Activated CD4-positive, alpha-beta T cell treated with anti-CD3 and anti-CD28 coated beads, Interleukin-2, amount 10 ng/mL, durations not matched to agents 24 days and 14 days (primary cell): Measurements from ENCODE around the gene OR52E2. TPM values are rescaled to one million over a fixed set of nuclear protein-coding genes. Genes with fewer than 3 reads are reported as not detected.

ENCODE experiments used
- DNase-seq: peaks from one replicate; pipeline ENCODE4 v3.0.0; 2022
- H3K27ac Mint-ChIP-seq: one replicate; pipeline ENCODE4 v1.8.0; 2022; ENCODE audit warnings: mild to moderate bottlenecking, mixed read lengths
- H3K27me3 Mint-ChIP-seq: one replicate; pipeline ENCODE4 v1.8.0; 2022; ENCODE audit warnings: mixed read lengths
- H3K36me3 Mint-ChIP-seq: one replicate; pipeline ENCODE4 v1.8.0; 2022; ENCODE audit warnings: low read depth, mild to moderate bottlenecking, mixed read lengths
- H3K4me1 Mint-ChIP-seq: one replicate; pipeline ENCODE4 v1.8.0; 2021; ENCODE audit warnings: mixed read lengths
- H3K4me3 Mint-ChIP-seq: one replicate; pipeline ENCODE4 v1.8.0; 2022; ENCODE audit warnings: mild to moderate bottlenecking, moderate library complexity, mixed read lengths
- H3K9me3 Mint-ChIP-seq: one replicate; pipeline ENCODE4 v1.8.0; 2021; ENCODE audit warnings: mixed read lengths
- intact Hi-C: fragments of 100-400 bp; cut with micrococcal nuclease; formaldehyde crosslinking; loops from one replicate; pipeline ENCODE4 v1.15.1; 2023
- total RNA-seq: library from RNA; stranded (reverse); gene quantifications from 2 replicates; pipeline ENCODE4 v1.2.3, GENCODE V29; 2022

OR52E2 gene
- total RNA-seq, 1 donor from 2014 or later: not detected

- no peak for DNase-seq
- no peaks in the 10 kb centered on the region for H3K4me1 Mint-ChIP-seq
- H3K27me3 Mint-ChIP-seq: no peaks in the 10 kb centered on the region
- no peak within 1 kb of the TSS for H3K27ac Mint-ChIP-seq
- no peaks in the 10 kb centered on the region for H3K36me3 Mint-ChIP-seq
- H3K9me3 Mint-ChIP-seq: no peaks in the 10 kb centered on the region
- no peak within 1 kb of the TSS for H3K4me3 Mint-ChIP-seq
- intact Hi-C loops: no loop called here
These were observed 13.2 kb downstream of the OR52E2 start, which contains the start of gene OR52J3 for GRCh38 chr11:5046226-5046625. OR52J3 (plus strand) TSS chr11:5046526; CDS start chr11:5046526, 0 bp downstream.

GRCh38 chr11:5043380-5043779 is 16.0 kb downstream of the OR52E2 start:
- Mint-ChIP-seq H3K4me3 (no peak overlapping the region), H3K4me1 (no peaks in the 10 kb centered on the region), H3K36me3 (no peaks in the 10 kb centered on the region), H3K27ac (no peak overlapping the region), H3K9me3 (no peaks in the 10 kb centered on the region), H3K27me3 (no peaks in the 10 kb centered on the region)
- DNase-seq: no peak
- intact Hi-C loops: no loop called here

- intact Hi-C loops: no loop called here
- Mint-ChIP-seq H3K36me3 (no peaks in the 10 kb centered on the region), H3K4me1 (no peaks in the 10 kb centered on the region), H3K4me3 (no peak overlapping the region), H3K27ac (no peak overlapping the region), H3K9me3 (no peaks in the 10 kb centered on the region), H3K27me3 (no peaks in the 10 kb centered on the region)
- DNase-seq: no peak
These were observed 17.3 kb downstream of the OR52E2 start for GRCh38 chr11:5042091-5042490.

GRCh38 chr11:5040876-5041275 is 18.6 kb downstream of the OR52E2 start:
- intact Hi-C loops: no loop called here
- no peak overlapping the region for H3K27ac Mint-ChIP-seq
- H3K4me3 Mint-ChIP-seq: no peak overlapping the region
- DNase-seq: no peak
- no peaks in the 10 kb centered on the region for H3K9me3 Mint-ChIP-seq
- no peaks in the 10 kb centered on the region for H3K36me3 Mint-ChIP-seq
- H3K4me1 Mint-ChIP-seq: no peaks in the 10 kb centered on the region
- H3K27me3 Mint-ChIP-seq: no peaks in the 10 kb centered on the region

GRCh38 chr11:5038341-5038740 is 21.1 kb downstream of the OR52E2 start:
- no peaks in the 10 kb centered on the region for H3K27me3 Mint-ChIP-seq
- no peaks in the 10 kb centered on the region for H3K9me3 Mint-ChIP-seq
- H3K27ac Mint-ChIP-seq: no peak overlapping the region
- intact Hi-C loops: no loop called here
- no peaks in the 10 kb centered on the region for H3K4me1 Mint-ChIP-seq
- no peak overlapping the region for H3K4me3 Mint-ChIP-seq
- DNase-seq: no peak
- H3K36me3 Mint-ChIP-seq: no peaks in the 10 kb centered on the region

GRCh38 chr11:5037926-5038325 is 21.5 kb downstream of the OR52E2 start:
- Mint-ChIP-seq H3K27me3 (no peaks in the 10 kb centered on the region), H3K36me3 (no peaks in the 10 kb centered on the region), H3K27ac (no peak overlapping the region), H3K4me3 (no peak overlapping the region), H3K9me3 (no peaks in the 10 kb centered on the region), H3K4me1 (no peaks in the 10 kb centered on the region)
- no peak for DNase-seq
- intact Hi-C loops: no loop called here

- no peak overlapping the region for H3K27ac Mint-ChIP-seq
- H3K9me3 Mint-ChIP-seq: no peaks in the 10 kb centered on the region
- no peaks in the 10 kb centered on the region for H3K27me3 Mint-ChIP-seq
- H3K36me3 Mint-ChIP-seq: no peaks in the 10 kb centered on the region
- no peak for DNase-seq
- no peak overlapping the region for H3K4me3 Mint-ChIP-seq
- intact Hi-C loops: no loop called here
- no peaks in the 10 kb centered on the region for H3K4me1 Mint-ChIP-seq
These were observed 22.8 kb downstream of the OR52E2 start for GRCh38 chr11:5036669-5037068.

GRCh38 chr11:5021996-5022395 is 37.4 kb downstream of the OR52E2 start:
- Mint-ChIP-seq H3K9me3 (peaks cover 6% of the 10 kb centered on the region), H3K27ac (no peak overlapping the region)

GRCh38 chr11:5013012-5013411 is 46.4 kb downstream of the OR52E2 start:
- Mint-ChIP-seq H3K36me3 (no peaks in the 10 kb centered on the region), H3K27ac (no peak overlapping the region), H3K4me1 (no peaks in the 10 kb centered on the region), H3K27me3 (no peaks in the 10 kb centered on the region), H3K9me3 (no peaks in the 10 kb centered on the region), H3K4me3 (no peak overlapping the region)
- DNase-seq: no peak
- intact Hi-C loops: no loop called here

More at GRCh38 chr11:5021996-5022395, 37.4 kb downstream of the OR52E2 start:
- intact Hi-C loops: no loop called here
- Mint-ChIP-seq H3K36me3 (no peaks in the 10 kb centered on the region), H3K27me3 (no peaks in the 10 kb centered on the region), H3K4me1 (no peaks in the 10 kb centered on the region), H3K4me3 (no peak overlapping the region)
- DNase-seq: no peak

GRCh38 chr11:5011254-5011653 is 48.2 kb downstream of the OR52E2 start:
- H3K4me1 Mint-ChIP-seq: no peaks in the 10 kb centered on the region
- H3K36me3 Mint-ChIP-seq: no peaks in the 10 kb centered on the region
- intact Hi-C loops: no loop called here
- no peak overlapping the region for H3K4me3 Mint-ChIP-seq
- H3K27me3 Mint-ChIP-seq: no peaks in the 10 kb centered on the region
- DNase-seq: no peak
- H3K27ac Mint-ChIP-seq: no peak overlapping the region
- no peaks in the 10 kb centered on the region for H3K9me3 Mint-ChIP-seq

Other genes starting within 250 kb of the OR52E2 start
- not detected in 2 replicates for gene OR51F2, start 238.3 kb downstream of the OR52E2 start, total RNA-seq
- not detected in 2 replicates for gene OR51S1, start 210.4 kb downstream of the OR52E2 start, total RNA-seq
- not detected in 2 replicates for gene OR51T1, start 177.7 kb downstream of the OR52E2 start, total RNA-seq
- gene OR51A7, start 155.8 kb downstream of the OR52E2 start, total RNA-seq: not detected in 2 replicates
- not detected in 2 replicates for gene OR51G2, start 140.3 kb downstream of the OR52E2 start, total RNA-seq
- not detected in 2 replicates for gene OR51G1, start 135.3 kb downstream of the OR52E2 start, total RNA-seq
- gene OR51A4, start 112.0 kb downstream of the OR52E2 start, total RNA-seq: not detected in 2 replicates
- not detected in 2 replicates for gene OR51A2, start 103.9 kb downstream of the OR52E2 start, total RNA-seq
- gene OR51L1, start 64.8 kb downstream of the OR52E2 start, total RNA-seq: not detected in 2 replicates
- not detected in 2 replicates for gene OR52J3, start 13.1 kb downstream of the OR52E2 start, total RNA-seq
- gene OR52E1, start 9.9 kb upstream of the OR52E2 start, total RNA-seq: not detected in 2 replicates
- gene OR52A5, start 78.7 kb upstream of the OR52E2 start, total RNA-seq: not detected in 2 replicates
- not detected in 2 replicates for gene OR52A1, start 95.1 kb upstream of the OR52E2 start, total RNA-seq
- not detected in 2 replicates for gene OR51V1, start 141.1 kb upstream of the OR52E2 start, total RNA-seq
- gene HBB, start 167.4 kb upstream of the OR52E2 start, total RNA-seq: not detected in 2 replicates
- gene HBD, start 174.9 kb upstream of the OR52E2 start, total RNA-seq: not detected in 2 replicates
- gene HBG1, start 190.2 kb upstream of the OR52E2 start, total RNA-seq: not detected in 2 replicates
- gene HBG2, start 195.2 kb upstream of the OR52E2 start, total RNA-seq: not detected in 2 replicates
- gene HBE1, start 210.3 kb upstream of the OR52E2 start, total RNA-seq: not detected in 2 replicates
- not detected in 2 replicates for gene OR51B4, start 242.3 kb upstream of the OR52E2 start, total RNA-seq